Dermis blood vessel endothelial cell (primary cell): ENCODE data around the gene IFNGR2. TPM values are rescaled to one million over a fixed set of nuclear protein-coding genes. Genes with fewer than 3 reads are reported as not detected.

ENCODE experiments used
- total RNA-seq: library from RNA; depleted of rRNA; stranded (reverse); fragments of >200 nt; gene quantifications from 2 replicates; pipeline ENCODE4 v1.2.3, GENCODE V29; 2014

Gene IFNGR2
- total RNA-seq, 1 donor from 2014 or later = 64.2 TPM

Other genes starting within 250 kb of the IFNGR2 start
- 12.4 and 19.4 TPM in 2 replicates for gene IFNAR2, start 173.5 kb upstream of the IFNGR2 start, total RNA-seq
- 55.0 and 55.5 TPM in 2 replicates for gene IL10RB, start 137.0 kb upstream of the IFNGR2 start, total RNA-seq
- gene IFNAR1, start 78.4 kb upstream of the IFNGR2 start, total RNA-seq = 22.3 and 40.3 TPM in 2 replicates
- 24.5 and 32.0 TPM in 2 replicates for gene TMEM50B, start 76.6 kb downstream of the IFNGR2 start, total RNA-seq
- gene DNAJC28, start 88.3 kb downstream of the IFNGR2 start, total RNA-seq = 1.9 and 2.6 TPM in 2 replicates
- 89.0 and 106 TPM in 2 replicates for gene GART, start 138.7 kb downstream of the IFNGR2 start, total RNA-seq
- 180 and 275 TPM in 2 replicates for gene SON, start 139.6 kb downstream of the IFNGR2 start, total RNA-seq
- 9.2 and 18.6 TPM in 2 replicates for gene DONSON, start 185.3 kb downstream of the IFNGR2 start, total RNA-seq
- gene CRYZL1, start 238.3 kb downstream of the IFNGR2 start, total RNA-seq = 31.8 and 38.7 TPM in 2 replicates
- gene ITSN1, start 239.1 kb downstream of the IFNGR2 start, total RNA-seq = 57.3 and 94.0 TPM in 2 replicates